Activated gamma-delta T cell treated with anti-CD3 and anti-CD28 coated beads, Interleukin-2, amount 50 U/mL, for 16 hours (primary cell): Measurements from ENCODE around the gene PTBP3.
"Not testable (repeated sequence)": the region's sequence is repeated elsewhere in the genome, so short reads cannot be mapped to it uniquely, and the experiment has no call there.

Source experiments
- DNase-seq: peaks from one replicate; pipeline ENCODE4 v3.0.0-alpha.2; 2020; ENCODE audit warnings: low read depth

PTBP3 gene

DNA sequence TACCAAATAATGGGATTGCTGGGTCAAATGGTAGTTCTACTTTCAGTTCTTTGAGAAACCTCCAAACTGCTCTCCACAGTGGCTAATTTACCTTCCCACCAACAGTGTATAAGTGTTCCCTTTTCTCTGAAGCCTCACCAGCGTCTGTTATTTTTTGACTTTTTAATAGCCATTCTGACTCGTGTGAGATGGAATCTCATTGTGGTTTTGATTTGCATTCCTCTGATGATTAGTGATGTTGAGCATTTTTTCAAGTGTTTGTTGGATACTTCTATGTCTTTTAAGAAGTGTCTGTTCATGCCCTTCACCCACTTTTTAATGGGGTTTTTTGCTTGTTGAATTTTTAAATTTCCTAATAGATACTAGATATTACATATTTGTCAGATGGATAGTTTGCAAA is 129.9 kb downstream of the PTBP3 start:
- no peak for DNase-seq

DNA sequence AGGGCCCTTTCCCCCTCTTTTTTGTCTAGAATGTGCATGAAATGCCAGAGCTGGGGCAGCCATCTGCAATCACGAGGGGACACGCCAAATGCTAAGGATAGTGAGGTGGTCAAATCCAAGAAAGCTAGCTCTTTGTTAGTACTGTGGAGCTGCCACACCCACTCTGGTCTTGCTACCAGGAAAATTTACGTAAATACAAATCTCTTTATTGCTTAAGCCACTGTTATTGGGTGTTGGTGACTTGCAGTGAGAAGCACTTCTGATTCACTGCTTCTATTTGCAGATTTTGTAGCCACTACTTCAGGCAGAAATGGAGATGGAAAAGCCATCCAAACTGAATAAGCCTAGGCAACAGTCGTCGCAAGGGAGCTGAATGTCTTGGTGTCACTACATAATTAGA is 132.7 kb downstream of the PTBP3 start:
- no peak for DNase-seq

DNA sequence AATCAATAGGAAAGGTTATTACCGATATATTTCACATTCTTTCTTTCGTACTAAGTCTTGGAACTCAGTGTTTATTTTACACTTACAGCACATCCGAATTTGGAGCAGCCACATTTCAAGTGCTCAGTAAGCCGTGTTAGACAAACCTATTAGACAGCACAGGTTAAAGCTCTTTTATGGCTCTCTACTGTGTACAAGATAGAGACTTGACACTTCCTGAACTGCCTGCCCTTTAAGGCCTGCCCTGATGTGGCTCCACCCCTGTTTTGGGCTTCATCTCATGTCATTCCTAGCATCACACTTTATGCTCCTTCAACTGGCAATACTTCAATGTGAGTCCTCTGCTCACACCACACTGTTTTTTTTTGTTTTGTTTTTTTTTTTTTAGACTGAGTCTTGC is 134.8 kb downstream of the PTBP3 start:
- no peak for DNase-seq

DNA sequence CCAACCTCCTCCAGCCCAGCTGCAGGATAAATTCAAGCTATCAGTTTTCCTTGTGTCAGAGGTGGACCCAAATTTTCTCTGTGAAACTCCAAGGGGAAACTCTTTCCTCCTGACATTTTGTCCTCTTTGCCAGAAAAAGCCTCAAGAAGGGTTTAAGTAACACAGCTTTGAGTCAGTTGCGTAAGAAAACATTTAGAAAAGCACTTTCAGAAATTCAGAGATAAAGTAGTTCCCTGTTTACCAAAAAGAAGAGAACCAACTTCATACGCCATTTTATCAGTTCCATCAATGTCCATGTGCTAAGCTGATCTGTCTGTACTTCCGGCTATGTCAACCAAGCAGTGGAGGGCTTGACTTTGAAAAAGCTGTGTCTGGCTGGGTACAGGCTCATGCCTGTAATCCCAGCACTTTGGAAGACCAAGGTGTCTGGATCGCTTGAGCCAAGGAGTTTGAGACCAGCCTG is 138.4 kb downstream of the PTBP3 start:
- DNase-seq: no peak

DNA sequence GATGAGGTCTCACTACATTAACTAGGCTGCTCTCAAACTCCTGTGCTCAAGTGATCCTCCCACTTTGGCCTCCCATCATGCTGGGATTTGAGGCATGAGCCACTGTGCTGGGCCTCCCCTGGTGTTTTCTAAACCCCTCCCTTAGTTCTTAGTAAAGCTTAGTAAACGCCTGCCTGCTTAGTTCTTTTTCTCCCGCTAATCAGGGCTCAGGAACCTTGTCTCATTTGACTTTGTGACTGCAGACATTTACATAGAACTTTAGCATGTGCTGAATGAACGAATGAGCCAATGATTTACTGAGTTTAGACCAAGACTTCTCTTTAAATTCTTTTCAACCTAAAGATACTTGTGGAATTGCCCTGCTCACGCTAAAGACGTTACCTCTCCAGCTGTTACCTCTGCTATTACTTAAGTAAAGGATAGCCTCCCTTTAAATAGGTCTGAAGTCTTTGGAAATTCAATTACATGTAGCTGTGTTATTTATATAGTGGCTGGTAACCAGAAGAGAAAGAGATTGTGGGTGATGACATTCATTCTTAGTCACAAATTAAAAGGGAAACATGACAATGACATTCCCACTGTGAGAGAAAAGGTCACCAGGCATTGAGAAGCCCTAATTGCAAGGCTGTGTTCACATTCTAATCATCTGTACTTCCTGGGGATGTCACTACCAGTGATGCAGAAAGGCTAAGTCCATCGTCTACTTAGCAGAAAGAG is 139.7 kb downstream of the PTBP3 start:
- DNase-seq: no peak

DNA sequence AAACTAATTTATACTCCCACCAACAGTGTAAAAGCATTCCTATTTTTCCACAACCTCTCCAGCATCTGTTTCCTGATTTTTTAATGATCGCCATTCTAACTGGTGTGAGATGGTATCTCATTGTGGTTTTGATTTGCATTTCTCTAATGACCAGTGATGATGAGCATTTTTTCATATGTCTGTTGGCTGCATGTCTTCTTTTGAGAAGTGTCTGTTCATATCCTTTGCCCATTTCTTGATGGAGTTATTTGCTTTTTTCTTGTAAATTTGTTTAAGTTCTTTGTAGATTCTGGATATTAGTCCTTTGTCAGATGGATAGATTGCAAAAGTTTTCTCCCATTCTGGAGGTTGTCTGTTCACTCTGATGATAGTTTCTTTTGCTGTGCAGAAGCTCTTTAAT is 143.1 kb downstream of the PTBP3 start:
- DNase-seq: not testable (repeated sequence)

DNA sequence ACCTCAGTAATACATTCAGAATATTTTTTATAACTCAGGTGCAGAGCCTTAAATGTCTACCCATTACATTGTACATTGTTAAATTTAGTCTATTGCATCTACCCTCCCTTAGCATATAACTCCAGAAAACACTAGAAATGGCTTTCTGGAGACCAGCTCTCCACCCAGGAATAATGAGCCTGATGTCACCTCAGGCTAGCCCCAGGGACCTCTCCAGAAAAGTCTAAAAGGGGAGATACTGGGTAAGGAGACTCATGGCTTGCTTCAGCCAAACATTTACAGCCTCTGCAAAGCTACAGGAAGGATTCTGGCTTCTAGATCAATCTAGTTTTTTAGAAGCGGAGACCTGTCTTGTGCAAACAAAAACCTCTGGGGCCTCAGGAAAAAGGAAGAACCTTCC is 144.5 kb downstream of the PTBP3 start:
- DNase-seq: no peak

DNA sequence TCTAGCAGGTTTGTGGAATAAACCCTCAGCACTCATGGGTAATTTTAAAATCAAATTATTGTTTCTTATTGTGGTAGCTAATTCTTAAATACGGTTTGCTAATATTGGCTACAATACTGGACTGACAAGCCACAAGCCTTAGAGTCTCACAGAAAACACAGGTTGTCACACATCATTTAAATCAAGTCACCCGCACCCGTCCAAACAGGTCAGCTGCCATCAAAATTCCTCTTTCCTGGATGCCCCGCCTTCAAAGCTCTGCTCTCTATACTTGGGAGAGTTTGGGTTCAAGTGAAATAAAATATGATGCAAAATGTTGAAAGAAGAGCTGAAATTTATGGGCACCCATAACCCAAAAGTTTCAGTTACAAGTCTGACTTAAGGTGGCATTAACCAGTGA is 146.0 kb downstream of the PTBP3 start:
- DNase-seq: no peak

DNA sequence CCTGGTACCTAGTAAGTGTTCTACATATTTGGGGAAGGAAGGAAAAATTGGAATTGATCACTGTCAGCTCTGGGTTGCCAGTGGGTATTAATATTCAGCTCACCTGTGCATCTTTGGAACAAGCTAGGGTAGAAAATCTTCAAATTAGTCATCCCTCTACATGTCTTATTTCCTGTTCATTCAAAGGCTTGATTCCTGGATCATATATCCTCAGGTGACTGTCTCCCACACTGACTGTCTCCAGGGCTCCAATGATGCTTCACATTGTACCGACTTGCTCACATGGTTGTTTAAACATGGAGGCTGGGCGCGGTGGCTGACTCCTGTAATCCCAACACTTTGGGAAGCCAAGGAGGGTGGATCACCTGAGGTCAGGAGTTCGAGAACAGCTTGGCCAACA is 146.7 kb downstream of the PTBP3 start:
- DNase-seq: no peak

DNA sequence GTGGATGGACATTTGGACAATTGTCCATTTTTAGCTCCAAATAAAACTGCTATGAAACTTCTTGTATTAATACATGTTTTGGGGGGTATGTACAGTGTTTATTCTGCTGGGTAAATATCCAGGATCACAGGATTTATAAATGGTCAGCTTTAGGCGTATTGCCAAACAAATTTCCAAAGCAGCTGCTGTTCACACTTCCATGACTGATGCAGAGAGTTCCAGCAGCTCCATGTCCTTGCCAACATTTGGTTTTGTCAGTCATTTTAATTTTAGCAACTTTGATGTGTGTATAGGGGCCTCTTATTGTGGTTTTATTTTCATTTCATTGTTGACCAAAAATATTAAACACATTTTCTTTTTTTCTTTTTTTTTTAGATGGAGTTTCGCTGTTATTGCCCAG is 148.5 kb downstream of the PTBP3 start:
- no peak for DNase-seq

DNA sequence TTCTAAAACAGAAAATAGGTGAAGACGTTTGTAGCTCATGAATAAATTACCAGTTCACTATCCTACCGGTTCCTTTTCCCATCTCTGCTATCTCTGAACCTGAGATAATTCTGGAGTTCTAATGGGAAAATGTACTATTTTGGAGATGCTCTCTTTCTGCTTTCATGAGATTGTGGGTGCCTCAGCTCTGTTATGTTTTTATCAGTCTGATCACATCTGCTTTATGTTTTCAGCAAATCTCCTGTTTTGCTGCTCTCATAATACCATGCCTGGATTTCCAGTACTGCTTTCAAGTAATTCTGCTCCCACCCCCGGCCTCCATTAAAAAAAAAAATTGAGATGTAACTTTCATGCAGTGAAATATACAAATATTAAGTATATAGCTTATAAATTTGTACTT is 149.2 kb downstream of the PTBP3 start:
- no peak for DNase-seq

DNA sequence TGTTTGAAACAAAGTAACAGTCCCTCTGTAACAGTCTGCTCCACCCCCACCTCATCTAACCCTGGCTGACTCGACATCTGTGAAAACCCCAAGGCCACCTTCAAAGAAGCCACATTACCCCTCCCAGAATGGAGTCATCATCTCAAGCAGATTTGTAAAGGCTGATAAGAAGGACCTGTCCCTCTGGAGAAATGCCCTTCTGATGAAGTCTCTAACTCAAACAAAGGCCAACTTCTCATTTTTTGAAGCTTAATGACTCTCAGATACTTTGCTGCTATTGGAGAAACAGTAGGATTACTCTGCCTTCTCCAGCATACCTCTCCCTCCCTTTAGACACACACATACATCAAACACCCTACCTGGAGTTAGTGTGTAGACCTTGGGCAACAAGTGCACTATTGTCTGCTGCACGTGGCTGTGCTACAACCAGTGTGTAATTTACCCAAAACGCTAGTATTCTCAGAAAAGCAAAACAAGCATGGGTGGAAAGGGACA is 153.0 kb downstream of the PTBP3 start:
- DNase-seq: peak; percentile 49

DNA sequence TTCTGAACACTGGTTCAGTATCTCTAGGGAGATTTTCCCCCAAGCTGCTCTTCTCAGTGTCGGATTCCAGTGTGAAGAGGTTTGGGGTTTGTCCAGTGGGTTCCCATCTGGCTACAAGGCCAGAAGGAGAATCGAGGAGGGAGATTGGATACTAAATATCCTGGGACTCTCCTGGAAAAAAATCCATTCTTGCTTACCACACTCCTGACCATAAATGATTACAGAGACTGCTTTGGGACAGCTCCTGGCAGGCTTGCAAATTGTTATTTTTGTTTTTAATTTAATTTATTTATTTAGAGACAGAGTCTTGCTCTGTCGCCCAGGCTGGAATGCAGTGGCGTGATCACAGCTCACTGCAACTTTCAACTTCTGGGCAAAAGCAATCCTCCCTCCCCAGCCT is 153.6 kb downstream of the PTBP3 start:
- no peak for DNase-seq

DNA sequence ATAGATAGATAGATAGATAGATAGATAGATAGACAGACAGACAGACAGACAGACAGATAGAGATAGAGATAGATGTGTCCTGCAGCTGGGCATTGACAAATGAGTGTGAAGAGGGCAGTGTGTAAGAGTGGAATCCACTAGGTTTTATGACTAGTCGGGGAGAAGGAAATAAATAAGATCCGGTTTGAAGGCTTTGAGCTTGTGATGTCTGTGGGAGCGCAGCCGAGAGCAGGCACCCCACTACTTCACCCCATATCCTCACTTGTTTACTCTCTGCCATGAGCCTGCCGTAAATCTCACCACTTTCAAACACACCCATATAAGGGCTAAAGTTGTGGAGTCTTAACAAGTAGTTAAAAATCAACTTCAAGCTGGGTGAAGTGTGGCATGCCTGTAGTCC is 156.9 kb downstream of the PTBP3 start:
- no peak for DNase-seq

DNA sequence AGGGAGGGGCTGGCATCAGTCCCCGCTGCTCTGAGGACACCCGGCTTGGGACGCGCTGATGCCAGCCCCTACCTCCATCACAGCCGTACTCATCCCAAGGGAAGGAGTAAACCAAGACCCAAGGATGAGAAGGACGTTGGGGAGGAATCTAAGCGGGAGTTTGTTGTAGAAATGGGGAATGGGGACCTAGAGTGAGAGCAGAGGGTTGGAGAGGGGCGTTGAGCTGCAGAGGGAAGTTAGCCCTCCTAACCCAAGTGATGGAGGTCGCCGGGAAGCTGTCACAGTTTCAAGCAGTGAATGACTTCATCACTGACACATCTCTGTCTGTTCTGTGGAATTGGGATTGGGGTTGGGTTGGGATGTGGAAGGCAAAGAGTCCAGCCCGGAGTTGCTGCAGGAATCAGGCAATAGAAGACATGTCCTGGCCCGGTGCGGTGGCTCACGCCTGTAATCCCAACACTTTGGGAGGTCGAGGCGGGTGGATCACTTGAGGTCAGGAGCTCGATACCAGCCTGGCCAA is 157.6 kb downstream of the PTBP3 start:
- no peak for DNase-seq

DNA sequence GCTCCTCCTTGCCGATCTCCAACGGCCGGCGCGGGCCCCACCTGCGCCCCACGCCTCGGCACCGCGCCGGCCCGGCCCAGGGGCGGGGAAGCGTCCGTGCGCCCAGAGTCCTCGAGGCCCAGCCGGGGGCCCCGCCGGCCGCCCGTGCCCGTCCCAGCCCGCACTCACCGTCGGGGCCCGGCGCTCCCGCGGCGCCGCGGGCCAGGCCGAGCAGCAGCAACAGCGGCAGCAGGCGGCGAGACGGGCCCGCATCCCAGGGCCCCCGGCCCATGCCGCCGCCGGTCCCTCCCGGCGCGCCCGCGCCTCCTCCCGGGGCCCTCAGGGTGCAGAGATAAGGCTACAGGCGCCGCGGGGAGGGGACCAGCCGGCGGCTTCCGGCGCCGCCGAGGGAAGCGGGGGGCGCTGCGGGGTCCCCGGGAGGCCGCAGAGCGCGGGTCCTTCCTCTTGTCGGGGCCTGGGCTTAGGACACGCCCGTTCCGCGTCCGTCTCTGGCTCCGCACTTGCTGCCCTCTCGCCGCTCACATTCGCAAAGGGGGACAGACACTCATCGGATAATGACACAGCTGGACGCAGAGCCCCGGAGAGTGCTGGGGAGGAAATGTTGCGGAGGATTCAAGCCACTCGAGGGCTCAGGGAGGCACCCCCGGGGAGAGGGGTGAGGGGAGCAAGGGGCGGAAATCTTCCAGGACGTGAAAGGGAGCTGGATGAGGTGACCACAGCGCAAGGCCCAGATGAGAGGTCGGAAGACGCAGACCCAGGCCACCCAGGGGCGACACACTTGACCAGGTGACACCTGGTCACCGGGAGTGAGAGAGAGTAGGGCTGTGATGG is 158.2 kb downstream of the PTBP3 start, which contains the start of gene SUSD1:
Gene SUSD1, minus strand, starts transcription at position 333 of the 831 bp plus-strand sequence. Its CDS starts 62 bp downstream, at position 271.
- DNase-seq: no peak

DNA sequence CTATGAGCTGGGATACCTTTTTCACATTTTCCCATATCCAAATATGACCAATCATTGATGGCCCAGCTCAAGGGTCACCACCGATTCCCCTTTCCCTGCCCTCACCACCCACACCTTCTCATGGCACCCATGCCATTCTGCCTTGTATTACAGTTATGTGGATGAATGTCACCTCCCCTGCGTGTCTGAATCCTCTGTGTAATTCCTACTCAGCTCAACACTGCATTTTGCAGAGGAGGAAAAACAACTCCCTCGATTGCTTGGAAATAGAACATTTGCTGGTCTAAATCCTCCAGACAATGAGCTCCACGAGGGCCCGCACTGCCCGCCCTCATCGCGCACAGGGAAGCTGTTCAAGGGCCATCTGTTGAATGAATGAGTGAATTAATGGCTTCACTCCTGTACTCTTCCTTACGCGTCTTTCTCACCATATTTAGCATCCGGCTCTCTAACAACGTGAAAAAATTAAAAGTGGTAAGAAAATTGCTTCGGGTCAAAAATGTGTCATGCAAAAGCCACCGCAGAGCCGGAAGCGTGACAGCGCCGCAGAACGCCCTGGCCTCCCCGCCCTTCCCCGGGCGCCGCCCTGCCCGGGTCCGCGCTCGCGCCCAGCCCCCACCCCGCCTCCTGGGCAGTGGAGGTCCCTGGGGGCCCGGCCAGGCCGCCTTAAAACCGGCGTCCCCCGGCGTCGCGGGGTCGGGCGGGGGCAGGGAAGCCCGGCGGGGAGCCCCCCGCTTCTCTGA is 159.0 kb downstream of the PTBP3 start:
- peak; percentile 54 for DNase-seq

DNA sequence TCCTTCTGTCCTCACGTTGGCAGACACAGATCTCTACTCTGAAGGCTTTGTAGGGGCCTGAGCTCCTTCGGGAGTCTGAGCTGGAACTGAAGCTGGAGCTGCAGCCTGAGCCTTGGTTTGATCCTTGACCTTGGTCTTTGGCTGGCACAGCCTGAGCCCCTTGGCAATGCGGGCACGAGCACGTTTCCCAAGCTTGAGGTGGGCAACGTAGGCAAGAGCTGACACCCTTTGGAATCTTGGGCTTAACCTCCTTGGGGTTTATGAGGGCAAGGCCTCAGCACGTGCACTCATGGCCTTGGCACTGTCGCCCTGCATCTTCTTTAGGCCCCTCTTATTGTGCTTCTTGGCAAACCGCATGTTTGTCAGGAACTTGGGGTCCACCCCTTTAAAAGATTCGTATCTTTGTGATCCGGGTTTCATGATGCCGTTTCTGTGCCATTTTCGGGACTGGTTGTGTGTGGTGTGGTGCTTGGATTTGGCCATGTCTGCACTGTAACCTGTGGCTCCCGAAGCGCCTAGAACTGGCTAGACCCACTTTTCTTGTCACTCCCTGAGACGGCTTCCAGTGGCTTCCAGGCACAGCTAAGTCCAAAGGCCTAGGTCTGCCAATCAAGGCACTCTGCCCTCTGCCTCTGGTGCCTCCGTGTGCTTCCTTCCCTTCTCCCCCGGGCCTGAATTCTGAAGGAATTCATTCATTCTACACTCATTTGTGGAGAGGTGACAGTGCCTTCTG is 159.8 kb downstream of the PTBP3 start:
- DNase-seq: no peak

DNA sequence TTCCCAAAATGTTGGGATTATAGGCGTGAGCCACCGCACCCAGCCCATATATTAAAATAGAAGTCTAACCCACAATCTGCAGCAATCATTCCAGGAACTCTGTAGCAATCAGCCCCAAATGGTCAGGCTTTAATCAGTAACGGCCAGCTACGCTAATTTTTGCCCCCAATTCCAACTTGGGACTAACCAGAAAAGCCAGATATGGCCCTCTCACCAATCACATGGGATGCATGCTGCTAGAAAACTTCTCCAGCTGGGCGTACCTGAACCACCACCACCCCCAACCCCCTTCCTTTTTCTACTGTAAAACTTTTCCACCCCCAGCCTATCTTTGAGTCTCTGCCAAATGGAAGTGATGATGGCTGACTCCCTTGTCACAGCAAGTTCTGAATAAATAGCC is 162.5 kb downstream of the PTBP3 start:
- DNase-seq: no peak

DNA sequence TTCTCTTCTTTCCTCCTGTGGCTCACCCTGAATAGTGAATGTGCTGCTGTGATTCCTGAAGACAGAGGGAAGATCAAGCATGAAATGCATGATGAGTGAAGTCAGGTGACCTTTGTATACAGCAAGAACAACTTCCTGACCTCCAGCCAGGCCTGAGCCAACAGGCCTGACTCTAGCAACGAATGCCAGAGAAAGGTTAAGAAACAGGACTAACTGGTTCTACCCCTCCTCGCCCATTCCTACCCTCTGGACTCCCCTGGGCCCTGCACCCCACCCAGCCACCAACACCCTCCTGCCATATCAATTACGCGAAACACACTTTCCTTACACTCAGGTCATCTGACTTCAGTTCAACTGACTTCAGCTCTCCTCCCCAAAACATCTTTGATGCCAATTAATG is 163.2 kb downstream of the PTBP3 start:
- no peak for DNase-seq

DNA sequence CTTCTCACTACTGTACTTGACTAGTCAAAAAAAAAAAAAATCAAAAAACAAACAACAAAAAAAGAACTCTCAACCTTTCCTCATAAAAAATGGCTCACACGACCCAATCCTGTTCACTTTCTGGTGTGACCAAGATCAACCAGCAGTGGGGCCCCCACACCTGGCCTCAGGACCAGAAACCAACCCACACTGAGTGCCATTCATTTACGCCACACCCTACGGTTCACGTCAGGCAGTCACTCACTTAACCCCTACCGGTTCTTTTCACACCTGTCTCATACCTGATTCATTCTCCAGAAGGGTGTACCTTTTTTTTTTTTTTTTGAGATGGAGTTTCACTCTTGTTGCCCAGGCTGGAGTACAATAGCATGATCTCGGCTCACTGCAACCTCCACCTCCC is 164.1 kb downstream of the PTBP3 start:
- no peak for DNase-seq

DNA sequence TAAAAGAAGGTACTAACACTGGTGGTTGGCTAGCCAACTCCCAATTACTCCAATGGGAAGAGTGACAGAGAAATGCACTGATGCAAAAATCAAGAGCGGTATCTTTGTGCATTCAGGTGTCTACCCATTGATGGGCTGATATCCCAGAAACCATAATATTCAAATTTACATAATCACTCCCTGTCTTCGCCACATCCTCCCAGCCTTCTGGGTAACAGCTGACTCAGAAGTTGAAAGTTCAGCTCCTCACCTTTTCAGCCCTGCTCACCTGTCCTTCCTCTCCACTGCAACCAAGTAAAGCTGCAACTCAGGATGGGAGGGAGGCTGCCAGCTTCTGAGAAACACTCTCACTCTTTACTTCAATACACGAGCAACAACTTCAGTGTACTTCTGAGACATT is 165.2 kb downstream of the PTBP3 start:
- DNase-seq: no peak
